Cardiac fibroblast (primary cell): Measurements from ENCODE around the gene CGB3.
"Not testable (repeated sequence)": the region's sequence is repeated elsewhere in the genome, so short reads cannot be mapped to it uniquely, and the experiment has no call there.

Source experiments
- DNase-seq, 2 donors: peaks; one replicate each; pipeline versions ENCODE4 v3.0.0 to v3.0.0-alpha.2; 2010; ENCODE audit warnings: low read depth in 2 of 2
- H3K4me3 ChIP-seq, 2 donors: replicated peaks in 1 of 2; 1 replicate in 1 of 2; 2 replicates in 1 of 2; pipeline ENCODE4 v1.5.1; 2011; ENCODE audit warnings: low read depth in 2 of 2, low read length in 2 of 2, mild to moderate bottlenecking in 2 of 2, moderate library complexity in 1 of 2
- TF ChIP-seq, protein P1 (sequence below): IDR thresholded peaks from one replicate; pipeline ENCODE4 v1.5.1; 2011; ENCODE audit warnings: low read depth, mild to moderate bottlenecking, low read length, inconsistent platforms

The CGB3 gene

DNA sequence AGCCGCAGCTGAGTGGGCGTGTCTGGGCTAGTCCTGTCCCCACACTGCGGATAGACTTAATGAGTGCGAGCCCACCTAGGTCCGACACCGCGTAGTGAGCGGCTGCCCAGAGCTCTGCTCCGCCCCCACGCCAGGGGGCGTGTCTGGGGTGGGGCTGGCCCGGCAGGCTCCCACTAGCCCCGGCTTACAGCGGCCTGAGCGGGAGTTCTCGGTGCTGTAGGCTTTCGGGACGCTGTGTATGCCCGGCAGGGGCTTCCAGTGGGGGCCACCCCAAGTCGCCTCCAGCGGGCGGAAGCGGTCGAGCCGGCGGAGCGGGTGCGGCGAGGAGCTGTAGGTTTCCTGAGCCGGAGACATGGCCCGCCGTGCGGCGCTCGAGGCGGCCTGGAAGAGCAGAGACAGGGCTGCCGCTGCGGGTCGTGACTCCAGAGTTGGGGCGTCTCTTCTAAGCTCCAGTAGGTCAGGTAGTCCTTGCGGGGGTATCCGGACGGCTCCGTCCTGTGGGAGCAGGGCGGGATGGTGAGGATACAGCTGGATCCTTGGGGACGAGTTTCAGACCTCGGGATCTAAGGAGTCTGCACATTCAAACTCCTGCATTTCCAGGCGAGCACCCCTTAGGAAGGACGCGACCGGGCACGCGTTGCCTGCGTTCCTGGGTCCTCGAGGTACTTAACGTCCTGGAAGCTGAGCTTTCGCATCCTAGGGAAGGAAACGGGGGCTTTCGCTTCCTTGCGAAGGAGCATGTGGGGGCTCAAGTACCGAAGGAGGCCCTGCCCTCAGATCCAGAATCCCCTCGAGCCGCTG lies 32.2 kb upstream of the CGB3 start:
- H3K4me3 ChIP-seq = peak overlapping the region; percentile 45 to 60
- TF ChIP-seq, protein P1, sequence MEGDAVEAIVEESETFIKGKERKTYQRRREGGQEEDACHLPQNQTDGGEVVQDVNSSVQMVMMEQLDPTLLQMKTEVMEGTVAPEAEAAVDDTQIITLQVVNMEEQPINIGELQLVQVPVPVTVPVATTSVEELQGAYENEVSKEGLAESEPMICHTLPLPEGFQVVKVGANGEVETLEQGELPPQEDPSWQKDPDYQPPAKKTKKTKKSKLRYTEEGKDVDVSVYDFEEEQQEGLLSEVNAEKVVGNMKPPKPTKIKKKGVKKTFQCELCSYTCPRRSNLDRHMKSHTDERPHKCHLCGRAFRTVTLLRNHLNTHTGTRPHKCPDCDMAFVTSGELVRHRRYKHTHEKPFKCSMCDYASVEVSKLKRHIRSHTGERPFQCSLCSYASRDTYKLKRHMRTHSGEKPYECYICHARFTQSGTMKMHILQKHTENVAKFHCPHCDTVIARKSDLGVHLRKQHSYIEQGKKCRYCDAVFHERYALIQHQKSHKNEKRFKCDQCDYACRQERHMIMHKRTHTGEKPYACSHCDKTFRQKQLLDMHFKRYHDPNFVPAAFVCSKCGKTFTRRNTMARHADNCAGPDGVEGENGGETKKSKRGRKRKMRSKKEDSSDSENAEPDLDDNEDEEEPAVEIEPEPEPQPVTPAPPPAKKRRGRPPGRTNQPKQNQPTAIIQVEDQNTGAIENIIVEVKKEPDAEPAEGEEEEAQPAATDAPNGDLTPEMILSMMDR = peak; percentile 19
- peak; percentile 38 to 49 for DNase-seq

DNA sequence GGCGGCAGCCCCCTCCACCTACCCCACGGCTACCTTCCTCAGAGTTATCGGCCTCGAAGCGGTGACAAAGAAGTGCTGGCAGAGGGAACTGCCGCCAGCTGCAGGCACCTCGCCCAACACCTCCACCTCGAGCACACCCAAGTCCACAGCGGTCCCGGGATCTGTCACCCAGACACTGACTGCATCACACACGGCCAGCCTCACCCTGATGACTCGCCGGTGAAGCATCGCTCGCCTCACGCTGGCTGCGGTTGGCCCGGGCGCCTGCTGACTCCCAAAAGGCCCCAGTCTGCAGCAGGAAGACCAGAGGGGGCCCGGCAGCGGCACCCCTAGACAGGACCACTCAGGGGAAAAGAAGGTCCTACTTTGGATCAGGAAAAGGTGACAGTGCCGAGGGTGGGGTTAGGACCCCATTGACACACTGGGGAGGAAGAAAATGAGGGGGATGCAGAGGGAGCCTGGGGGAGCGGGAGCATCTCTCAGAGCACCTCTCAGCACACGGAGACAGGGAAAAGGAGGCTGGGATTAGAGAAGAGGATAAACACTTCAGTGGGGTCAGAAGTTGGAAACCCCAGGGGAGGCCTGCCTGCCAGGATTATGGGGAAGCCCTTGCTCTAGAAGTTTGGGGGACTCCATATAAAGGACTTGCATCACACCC lies 26.4 kb upstream of the CGB3 start:
- not testable (repeated sequence) for H3K4me3 ChIP-seq
- DNase-seq = peak in 1 of 2 donors; percentile 76

DNA sequence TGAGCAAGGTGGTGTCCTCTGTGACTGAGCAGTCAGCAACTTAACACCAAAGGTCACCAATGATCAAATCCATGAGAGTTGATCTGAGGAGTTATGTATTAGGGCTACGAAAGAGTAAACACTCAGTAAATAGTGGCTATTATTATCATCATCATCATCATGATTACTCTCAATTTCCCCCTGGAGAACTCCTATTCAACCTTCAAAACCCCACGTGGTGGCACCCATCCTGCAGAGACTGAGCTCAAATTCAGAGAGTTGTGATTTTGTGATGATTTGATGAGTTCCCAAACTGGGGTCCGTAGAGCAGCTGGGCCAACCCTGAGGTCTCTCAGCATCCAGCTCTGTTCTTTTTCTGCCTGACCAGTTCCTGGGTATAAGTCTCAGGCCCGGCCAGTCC lies 25.7 kb upstream of the CGB3 start:
- not testable (repeated sequence) for DNase-seq, H3K4me3 ChIP-seq

DNA sequence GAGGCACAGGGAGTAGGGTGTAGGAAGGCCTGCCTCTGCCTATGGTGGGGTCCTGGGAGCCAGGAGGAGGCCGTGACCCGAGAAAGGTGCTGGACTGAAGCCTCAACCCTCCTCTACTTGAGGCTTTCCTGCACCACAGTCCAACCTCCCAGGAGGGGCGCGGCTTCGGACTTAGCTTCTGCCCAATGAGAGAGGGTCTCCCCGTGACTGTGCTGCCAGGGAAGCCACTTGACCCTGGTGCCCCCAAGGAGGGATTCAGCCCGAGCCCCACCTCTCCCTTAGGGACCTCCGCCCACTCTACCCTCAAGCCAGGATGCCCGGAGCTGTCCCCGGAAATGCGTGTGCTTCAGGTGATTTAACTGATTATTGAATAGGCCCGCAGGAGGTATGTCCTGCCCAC lies 24.9 kb upstream of the CGB3 start, which contains the start of gene CGB8:
Gene CGB8 (minus strand): TSS at position 101 of the 400 bp plus-strand sequence. CDS start 372 bp downstream, outside the sequence.
- H3K4me3 ChIP-seq, DNase-seq: not testable (repeated sequence)

DNA sequence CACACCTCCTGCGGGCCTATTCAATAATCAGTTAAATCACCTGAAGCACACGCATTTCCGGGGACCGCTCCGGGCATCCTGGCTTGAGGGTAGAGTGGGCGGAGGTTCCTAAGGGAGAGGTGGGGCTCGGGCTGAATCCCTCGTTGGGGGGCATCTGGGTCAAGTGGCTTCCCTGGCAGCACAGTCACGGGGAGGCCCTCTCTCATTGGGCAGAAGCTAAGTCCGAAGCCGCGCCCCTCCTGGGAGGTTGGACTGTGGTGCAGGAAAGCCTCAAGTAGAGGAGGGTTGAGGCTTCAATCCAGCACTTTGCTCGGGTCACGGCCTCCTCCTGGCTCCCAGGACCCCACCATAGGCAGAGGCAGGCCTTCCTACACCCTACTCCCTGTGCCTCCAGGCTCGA lies 19.4 kb upstream of the CGB3 start, which contains the start of gene CGB5:
Gene CGB5 (plus strand): TSS at position 301 of the 400 bp plus-strand sequence. CDS start 362 bp downstream, outside the sequence.
- not testable (repeated sequence) for DNase-seq

DNA sequence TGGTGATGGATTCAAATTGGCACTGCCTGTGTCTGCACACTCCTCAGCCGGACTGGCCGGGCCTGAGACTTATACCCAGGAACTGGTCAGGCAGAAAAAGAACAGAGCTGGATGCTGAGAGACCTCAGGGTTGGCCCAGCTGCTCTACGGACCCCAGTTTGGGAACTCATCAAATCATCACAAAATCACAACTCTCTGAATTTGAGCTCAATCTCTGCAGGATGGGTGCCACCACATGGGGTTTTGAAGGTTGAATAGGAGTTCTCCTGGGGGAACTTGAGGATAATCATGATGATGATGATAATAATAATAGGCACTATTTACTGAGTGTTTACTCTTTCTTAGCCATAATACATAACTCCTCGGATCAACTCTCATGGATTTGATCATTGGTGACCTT lies 18.5 kb upstream of the CGB3 start:
- DNase-seq, H3K4me3 ChIP-seq: not testable (repeated sequence)

More for the DNA sequence above, 19.4 kb upstream of the CGB3 start, which contains the start of gene CGB5:
- not testable (repeated sequence) for H3K4me3 ChIP-seq

DNA sequence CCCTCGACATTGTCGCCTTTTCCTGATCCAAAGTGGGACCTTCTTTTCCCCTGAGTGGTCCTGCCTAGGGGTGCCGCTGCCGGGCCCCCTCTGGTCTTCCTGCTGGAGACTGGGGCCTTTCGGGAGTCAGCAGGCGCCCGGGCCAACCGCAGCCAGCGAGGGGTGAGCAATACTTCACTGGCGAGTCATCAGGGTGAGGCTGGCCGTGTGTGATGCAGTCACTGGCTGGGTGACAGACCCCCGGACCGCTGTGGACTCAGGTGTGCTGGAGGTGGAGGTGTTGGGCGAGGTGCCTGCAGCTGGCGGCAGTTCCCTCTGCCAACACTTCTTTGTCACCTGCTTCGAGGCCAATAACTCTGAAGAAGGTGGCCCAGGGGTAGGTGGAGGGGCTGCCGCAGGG lies 18.0 kb upstream of the CGB3 start:
- peak in 1 of 2 donors; percentile 45 for DNase-seq
- TF ChIP-seq, protein P1 = no peak

DNA sequence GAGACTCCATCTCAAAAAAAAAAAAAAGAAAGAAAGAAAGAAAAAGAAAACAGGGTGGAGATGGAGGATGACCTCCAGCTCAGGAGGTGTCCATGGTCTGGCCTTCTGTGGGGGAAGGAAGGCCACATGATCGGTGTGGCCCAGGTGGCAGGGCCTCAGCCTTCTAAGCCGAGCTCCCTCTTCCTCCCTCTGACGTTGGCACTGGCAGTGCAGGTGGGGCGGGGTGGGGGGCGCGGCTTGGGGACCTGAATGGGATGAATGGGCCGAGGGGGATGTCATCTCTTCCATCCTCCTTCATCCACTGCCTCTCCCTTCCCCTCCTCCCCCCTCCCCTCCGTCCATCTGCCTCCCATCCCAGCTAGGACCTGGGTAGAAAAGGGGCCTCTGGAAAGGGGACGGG lies 15.6 kb upstream of the CGB3 start:
- H3K4me3 ChIP-seq, DNase-seq: not testable (repeated sequence)

More for the DNA sequence above, 18.0 kb upstream of the CGB3 start:
- H3K4me3 ChIP-seq = no peak overlapping the region

DNA sequence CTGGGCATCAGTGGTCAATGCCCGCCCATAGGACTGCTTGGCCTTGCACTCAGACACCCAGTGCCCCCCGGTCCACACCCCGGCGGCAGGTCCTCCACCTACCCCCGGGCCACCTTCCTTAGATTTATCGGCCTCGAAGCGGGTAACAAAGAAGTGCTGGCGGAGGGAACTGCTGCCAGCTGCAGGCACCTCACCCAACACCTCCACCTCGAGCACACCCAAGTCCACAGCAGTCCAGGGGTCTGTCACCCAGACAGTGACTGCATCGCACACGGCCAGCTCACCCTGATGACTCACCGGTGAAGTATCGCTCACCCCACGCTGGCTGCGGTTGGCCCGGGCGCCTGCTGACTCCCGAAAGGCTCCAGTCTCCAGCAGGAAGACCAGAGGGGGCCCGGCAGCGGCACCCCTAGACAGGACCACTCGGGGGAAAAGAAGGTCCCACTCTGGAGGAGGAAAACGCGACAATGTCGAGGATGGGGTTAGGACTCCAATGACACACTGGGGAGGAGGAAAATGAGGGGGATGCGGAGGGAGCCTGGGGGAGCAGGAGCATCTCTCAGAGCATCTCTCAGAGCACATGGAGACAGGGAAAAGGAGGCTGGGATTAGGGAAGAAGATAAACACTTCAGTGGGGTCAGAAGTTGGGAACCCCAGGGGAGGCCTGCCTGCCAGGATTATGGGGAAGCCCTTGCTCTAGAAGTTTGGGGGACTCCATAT lies 14.6 kb upstream of the CGB3 start:
- DNase-seq = peak; percentile 38 to 77
- H3K4me3 ChIP-seq = not testable (repeated sequence)

DNA sequence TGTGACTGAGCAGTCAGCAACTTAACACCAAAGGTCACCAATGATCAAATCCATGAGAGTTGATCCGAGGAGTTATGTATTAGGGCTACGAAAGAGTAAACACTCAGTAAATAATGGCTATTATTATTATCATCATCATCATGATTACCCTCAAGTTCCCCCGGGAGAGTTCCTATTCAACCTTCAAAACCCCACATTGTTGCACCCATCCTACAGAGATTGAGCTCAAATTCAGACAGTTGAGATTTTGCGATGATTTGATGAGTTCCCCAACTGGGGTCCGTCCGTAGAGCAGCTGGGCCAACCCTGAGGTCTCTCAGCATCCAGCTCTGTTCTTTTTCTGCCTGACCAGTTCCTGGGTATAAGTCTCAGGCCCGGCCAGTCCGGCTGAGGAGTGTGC lies 14.0 kb upstream of the CGB3 start:
- DNase-seq = not testable (repeated sequence)

DNA sequence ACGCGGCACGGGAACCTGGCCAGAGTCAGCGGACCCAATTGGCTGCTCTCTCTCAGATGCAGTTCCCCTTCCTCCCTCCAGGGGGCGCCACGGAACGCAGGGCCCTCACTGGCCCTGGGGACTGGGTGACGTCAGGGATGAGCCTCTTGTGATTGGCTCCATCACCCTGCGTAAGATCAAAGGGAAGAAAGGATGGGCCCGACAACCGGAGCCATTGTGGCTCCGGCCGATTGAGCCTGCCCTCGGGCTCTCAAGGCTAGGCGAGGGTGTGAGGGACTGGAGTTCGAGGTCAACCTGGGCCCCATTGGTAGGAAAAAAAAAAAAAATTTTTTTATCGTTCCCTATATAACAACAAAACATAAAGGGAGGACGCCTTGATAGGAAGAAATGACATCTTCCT lies 12.7 kb upstream of the CGB3 start, which contains the start of gene CGB1:
Gene CGB1 (minus strand): TSS at position 81 of the 400 bp plus-strand sequence. CDS start 184 bp downstream, outside the sequence.
- not testable (repeated sequence) for H3K4me3 ChIP-seq
- DNase-seq = peak in 1 of 2 donors; percentile 41
- TF ChIP-seq, protein P1 = peak; percentile 67

More for the DNA sequence above, 14.0 kb upstream of the CGB3 start:
- H3K4me3 ChIP-seq = not testable (repeated sequence)
